ENCODE measurements around the gene INSL3.
A peak's percentile ranks its signal among the peaks of the same experiment; 100 is the strongest.
"Not testable (repeated sequence)": the region's sequence is repeated elsewhere in the genome, so short reads cannot be mapped to it uniquely, and the experiment has no call there.

The INSL3 gene

DNA sequence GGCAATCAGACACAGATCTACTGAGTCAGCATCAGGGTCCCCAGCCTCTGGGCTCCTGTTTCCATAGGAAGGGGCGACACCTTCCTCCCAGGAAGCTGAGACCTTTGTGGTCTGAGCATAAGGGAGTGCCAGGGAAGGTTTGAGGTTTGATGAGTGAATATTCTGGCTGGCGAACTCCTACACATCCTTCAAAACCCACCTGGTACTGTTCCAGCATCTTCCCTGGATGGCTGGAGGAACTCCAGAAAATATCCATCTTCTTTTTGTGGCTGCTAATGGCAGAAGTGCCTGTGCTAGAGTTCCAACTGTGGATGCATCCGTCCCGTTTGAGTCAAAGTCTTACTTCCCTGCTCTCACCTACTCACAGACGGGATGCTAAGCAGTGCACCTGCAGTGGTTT, 9.2 kb downstream of the INSL3 start:
- DNase-seq (ENCODE audit: low spot score) = no peak

DNA sequence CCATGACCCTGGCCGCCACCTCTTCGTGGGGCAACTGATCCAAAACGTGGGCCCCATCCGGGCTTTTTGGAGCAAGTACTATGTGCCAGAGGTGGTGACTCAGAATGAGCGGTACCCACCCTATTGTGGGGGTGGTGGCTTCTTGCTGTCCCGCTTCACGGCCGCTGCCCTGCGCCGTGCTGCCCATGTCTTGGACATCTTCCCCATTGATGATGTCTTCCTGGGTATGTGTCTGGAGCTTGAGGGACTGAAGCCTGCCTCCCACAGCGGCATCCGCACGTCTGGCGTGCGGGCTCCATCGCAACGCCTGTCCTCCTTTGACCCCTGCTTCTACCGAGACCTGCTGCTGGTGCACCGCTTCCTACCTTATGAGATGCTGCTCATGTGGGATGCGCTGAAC, 9.6 kb downstream of the INSL3 start:
- DNase-seq (ENCODE audit: low spot score) = no peak

- no peak for DNase-seq (ENCODE audit: low spot score)
Observed at GRCh38 chr19:17811103-17811502, 10.2 kb downstream of the INSL3 start.

- no peak for DNase-seq (ENCODE audit: low spot score)
Observed at GRCh38 chr19:17807731-17808316, 13.5 kb downstream of the INSL3 start.

DNA sequence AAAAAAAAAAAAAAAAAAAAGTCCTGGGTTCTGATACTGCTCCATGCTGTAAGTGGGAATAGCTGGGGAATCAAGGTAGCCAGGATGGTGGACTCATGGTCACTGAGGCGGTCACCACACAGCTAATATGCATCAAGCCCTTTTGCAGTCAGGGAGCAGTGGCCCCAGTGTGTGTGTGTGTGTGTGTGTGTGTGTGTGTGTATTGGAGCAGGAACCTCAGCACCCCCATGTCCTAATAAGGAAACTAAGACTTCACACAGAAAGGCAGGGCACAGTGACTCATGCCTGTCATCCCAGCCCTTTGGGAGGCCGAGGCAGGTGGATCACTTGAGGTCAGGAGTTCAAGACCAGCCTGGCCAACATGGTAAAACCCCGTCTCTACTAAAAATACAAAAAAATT, 14.4 kb downstream of the INSL3 start:
- no peak for DNase-seq (ENCODE audit: low spot score)

DNA sequence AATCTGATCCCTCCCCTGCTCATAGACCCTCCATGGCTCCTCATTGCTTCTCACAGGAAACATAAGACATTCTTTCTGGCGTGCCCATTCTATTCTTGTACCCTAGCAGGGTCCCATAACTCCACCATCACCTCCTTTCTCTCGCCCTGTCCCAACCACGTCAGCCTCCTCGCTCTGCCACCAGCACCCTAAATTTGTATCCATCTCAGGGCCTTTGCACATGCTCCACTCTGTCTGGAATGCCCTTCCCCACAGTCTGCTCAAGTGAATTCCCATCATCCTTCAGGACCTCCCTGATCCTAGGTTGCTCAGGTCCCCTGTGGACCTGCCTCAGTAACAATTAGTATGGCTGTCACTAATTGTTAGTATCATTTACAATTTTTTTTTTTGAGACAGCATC, 15.9 kb downstream of the INSL3 start:
- DNase-seq (ENCODE audit: low spot score) = no peak

DNA sequence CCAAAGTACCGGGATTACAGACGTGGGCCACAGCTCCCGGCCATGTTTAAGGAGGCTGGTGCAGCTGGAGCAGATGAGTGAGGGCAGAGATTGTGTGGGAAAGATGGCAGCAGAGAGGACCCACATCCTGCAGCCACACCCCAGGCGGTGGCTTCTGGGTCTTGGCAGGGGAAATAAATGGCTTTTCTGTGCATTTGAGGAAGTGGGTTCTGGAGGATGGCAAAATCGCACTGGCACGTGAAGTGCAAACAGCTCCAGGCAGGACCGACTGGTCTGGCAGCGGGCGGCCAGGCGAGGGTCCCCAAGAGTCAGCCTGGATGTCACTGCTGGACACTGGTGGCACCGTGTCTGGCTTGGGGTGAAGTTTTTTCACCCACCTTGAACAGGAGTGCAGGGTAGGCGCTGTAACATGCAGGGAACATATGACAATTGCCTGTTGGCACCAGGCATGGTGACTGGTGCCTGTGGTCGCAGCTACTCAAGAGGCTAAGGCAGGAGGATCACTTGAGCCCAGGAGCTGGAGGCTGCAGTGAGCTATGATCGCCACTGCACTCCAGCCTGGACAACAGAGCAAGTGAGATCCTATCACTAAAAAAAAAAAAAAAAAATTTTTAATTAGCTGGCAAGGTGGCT, 17.9 kb downstream of the INSL3 start:
- DNase-seq (ENCODE audit: low spot score) = no peak

- no peak for DNase-seq (ENCODE audit: low spot score)
Observed at GRCh38 chr19:17802137-17802858, 19.0 kb downstream of the INSL3 start.

DNA sequence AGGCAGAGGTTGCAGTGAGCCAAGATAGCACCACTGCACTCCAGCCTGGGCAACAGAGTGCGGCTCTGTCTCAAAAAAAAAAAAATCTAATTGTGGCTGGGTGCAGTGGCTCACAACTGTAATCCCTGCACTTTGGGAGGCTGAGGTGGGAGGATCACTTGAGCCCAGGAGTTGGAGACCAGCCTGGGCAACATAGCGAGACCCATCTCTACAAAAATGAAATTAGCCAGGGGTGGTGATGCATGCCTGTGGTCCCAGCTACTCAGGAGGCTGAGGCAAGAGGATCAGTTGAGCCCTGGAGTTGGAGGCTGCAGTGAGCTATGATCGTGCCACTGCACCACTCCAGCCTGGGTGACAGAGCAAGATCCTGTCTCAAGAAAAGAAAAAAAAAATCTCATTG, 22.7 kb downstream of the INSL3 start:
- DNase-seq (ENCODE audit: low spot score) = not testable (repeated sequence)

DNA sequence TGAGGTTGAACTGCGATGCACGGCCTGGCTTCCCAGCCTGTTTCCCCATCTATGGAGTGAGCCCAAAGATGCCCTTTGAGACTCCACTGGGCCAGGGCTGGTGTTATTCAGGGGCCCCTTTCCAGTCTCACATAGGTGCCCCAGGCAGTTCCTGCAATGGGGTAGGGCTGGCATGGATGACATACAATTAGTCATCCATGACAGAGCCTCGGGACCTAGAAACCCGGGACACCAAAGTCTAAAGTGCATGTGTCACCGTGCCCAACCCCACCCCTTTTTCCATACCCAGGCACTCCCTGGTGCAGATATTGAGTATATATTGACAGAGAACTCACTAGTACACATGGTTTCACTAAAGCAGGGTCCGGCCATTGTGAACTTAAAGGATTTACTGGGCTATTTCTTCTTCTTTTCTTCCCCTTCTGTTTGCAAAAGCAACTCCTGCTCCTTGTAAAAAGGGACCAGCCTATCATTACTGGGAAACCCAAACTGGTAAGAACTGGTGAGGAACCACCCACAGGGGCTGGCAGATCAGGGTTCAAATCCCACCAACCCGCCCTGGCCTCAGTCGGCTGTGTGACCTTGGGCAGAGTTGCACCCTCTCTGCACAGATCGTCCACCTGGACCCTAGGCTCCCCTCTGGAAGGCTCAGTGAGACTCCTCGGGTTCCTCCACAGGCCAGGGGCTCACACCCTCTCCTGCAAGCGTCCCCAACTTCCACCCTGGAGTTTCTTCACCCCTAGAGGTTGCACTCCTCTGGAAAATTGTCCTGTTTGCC, 23.7 kb downstream of the INSL3 start:
- peak; percentile 31 for DNase-seq (ENCODE audit: low spot score)

GRCh38 chr19:17796838-17797423, 24.4 kb downstream of the INSL3 start:
- no peak for DNase-seq (ENCODE audit: low spot score)

GRCh38 chr19:17796013-17796837, 25.1 kb downstream of the INSL3 start:
- DNase-seq (ENCODE audit: low spot score) = no peak

- no peak for DNase-seq (ENCODE audit: low spot score)
Observed at GRCh38 chr19:17795495-17795856, 25.8 kb downstream of the INSL3 start.

- DNase-seq (ENCODE audit: low spot score) = peak; percentile 62
Observed at GRCh38 chr19:17794731-17795494, 26.4 kb downstream of the INSL3 start, which contains the start of gene B3GNT3. TSS of gene B3GNT3 (plus strand) at chr19:17795138. CDS start at chr19:17807808, 12,670 bp downstream.

DNA sequence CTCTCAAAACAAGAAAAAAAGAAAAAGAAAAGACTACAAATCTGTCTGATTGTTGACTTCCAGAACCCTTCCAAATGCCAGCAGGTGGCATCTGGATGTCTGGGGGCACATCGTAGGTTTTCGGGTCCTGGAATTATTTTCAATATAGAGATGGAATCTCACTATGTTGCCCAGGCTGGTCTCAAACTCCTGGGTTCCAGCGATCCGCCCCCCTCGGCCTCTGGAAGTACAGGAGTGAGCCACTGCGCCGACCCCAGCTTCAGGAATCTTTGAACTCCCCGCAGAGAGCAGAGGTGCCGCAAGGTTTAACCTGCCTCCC, 26.9 kb downstream of the INSL3 start:
- no peak for DNase-seq (ENCODE audit: low spot score)

DNA sequence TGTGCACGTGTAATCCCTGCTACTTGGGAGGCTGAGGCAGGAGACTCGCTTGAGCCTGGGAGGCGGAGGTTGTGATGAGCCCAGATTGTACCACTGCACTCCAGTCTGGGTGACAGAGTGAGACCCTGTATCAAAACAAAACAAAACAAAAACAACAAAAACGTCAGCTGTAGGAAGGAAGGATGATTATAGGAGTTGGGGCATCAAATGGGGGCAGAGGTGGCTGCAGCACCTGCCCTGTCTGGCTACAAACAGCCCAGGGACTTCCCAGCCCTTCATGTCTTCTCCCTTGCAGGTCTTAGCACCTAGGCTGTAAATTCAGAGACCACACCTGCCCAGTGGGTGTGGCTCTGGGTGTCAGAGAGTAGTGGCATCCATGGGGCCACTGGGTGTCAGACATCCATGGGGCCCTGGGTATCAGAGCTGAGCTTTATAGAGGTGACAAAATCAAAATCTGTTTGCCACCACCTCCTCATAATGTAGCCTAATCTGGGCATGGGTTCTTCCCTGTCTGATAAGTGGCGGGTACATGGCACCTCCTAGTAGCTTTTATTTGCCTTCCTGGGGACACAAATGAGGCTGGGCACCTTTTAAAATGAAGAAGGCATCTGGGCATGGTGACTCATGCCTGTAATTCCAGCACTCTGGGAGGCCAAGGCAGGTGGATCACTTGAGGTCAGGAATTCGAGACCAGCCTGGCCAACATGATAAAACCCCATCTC, 31.1 kb downstream of the INSL3 start:
- DNase-seq (ENCODE audit: low spot score) = no peak

GRCh38 chr19:17788632-17789031, 32.7 kb downstream of the INSL3 start:
- no peak for DNase-seq (ENCODE audit: low spot score)

DNA sequence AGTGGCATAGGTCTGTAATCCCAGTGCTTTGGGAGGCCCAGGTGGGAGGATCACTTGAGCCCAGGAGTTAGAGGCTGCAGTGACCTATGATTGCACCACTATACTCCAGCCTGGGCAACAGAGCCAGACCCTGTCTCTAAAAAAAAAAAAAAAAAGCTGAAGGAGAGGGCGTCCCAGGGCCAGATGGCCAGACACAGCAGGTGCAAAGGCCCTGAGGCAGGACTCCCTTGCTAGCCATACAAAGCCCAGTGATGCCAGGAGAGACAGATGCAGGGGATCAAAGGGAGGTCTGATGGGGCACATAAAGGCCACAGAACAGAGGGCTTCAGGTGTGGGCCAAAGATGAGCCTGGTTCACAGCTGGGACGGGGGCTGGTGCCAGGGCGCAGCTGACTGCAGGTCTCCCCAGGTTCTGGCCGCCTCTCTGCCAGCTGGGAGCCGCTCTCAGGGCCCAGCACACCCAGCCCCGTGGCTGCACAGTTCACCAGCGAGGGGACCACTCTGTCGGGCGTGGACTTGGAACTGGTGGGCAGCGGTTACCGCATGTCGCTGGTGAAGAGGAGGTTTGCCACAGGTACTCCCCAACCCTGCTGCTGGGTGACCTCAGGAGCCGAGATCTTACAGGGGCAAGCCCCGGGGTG, 33.9 kb downstream of the INSL3 start:
- no peak for DNase-seq (ENCODE audit: low spot score)

- DNase-seq (ENCODE audit: low spot score) = peak; percentile 87
Observed at GRCh38 chr19:17784201-17785008, 36.9 kb downstream of the INSL3 start.
